Stimulated activated CD4-positive, alpha-beta T cell treated with anti-CD3 and anti-CD28 coated beads, Interleukin-12 subunit alpha, Interleukin-12 subunit beta, amount 100 ng/mL, for 4 hours (primary cell): ENCODE data around the gene TSPYL2.

Experiments used
- DNase-seq: peaks from one replicate; pipeline ENCODE4 v3.0.0-alpha.2; 2020

Gene TSPYL2

GRCh38 chrX:53126377-53126776 is 44.2 kb downstream of the TSPYL2 start:
- DNase-seq, result no peak

GRCh38 chrX:53128097-53128749 is 46.1 kb downstream of the TSPYL2 start:
- DNase-seq, result no peak

GRCh38 chrX:53133400-53133799 is 51.2 kb downstream of the TSPYL2 start:
- DNase-seq, result no peak

- DNase-seq, result no peak
Observed at GRCh38 chrX:53135581-53135980, 53.4 kb downstream of the TSPYL2 start.
